Tibial nerve (tissue), 4 donors: ENCODE measurements around the gene OTUD5. TPM values are rescaled to one million over a fixed set of nuclear protein-coding genes. Genes with fewer than 3 reads are reported as not detected.

Source experiments
- DNase-seq, 2 donors: peaks; one replicate each; pipeline ENCODE4 v3.0.0-alpha.2; 2019; ENCODE audit warnings: low spot score in 2 of 2
- H3K27ac ChIP-seq, 4 donors: fragments of 200-600 bp; sonication (generic) in 3 of 4; one replicate each; pipeline ENCODE4 v1.5.1; 2017 to 2019; ENCODE audit warnings: mild to moderate bottlenecking in 1 of 4
- H3K27me3 ChIP-seq, 2 donors: fragments of 200-600 bp; sonication (generic) in 1 of 2; one replicate each; pipeline versions ENCODE4 v1.5.1 to v1.6.0; 2017 to 2019
- H3K36me3 ChIP-seq, 3 donors: fragments of 200-600 bp; sonication (generic); one replicate each; pipeline ENCODE4 v1.5.1; 2018 to 2019
- H3K4me1 ChIP-seq, 4 donors: fragments of 200-600 bp; sonication (generic) in 3 of 4; one replicate each; pipeline ENCODE4 v1.5.1; 2017 to 2019
- H3K4me3 ChIP-seq, 4 donors: fragments of 200-600 bp; sonication (generic) in 3 of 4; one replicate each; pipeline ENCODE4 v1.5.1; 2017 to 2019; ENCODE audit warnings: mild to moderate bottlenecking in 1 of 4, moderate library complexity in 1 of 4
- H3K9me3 ChIP-seq, 4 donors: fragments of 200-600 bp; sonication (generic) in 3 of 4; one replicate each; pipeline ENCODE4 v1.5.1; 2017 to 2019
- EP300 ChIP-seq, 2 donors: sonication (generic); formaldehyde crosslinking; IDR thresholded peaks; one replicate each; pipeline ENCODE4 v1.6.1; 2017; ENCODE audit warnings: antibody characterized with exemption in 2 of 2, mild to moderate bottlenecking in 1 of 2
- POLR2A ChIP-seq, 2 donors: fragments of 450-650 bp; IDR thresholded peaks; one replicate each; pipeline ENCODE4 v1.6.1; 2017; ENCODE audit warnings: antibody characterized with exemption in 2 of 2, mild to moderate bottlenecking in 2 of 2, moderate library complexity in 2 of 2
- WGBS, 2 donors: methylation state at CpG; one replicate each; pipeline ENCODE4 v1.1.5; 2018; 5-methylcytosine and 5-hydroxymethylcytosine counted together
- total RNA-seq, 4 donors: library from RNA; depleted of rRNA; stranded (reverse); fragments of >200 nt; gene quantifications; one replicate each; pipeline ENCODE4 v1.1.0, GENCODE V29; 2016
- TF ChIP-seq, protein P1 (sequence below), 5 experiments: fragments of 200-600 bp in 3 of 5; fragments of 450-650 bp in 2 of 5; sonication (generic) in 3 of 5; IDR thresholded peaks; one replicate each; pipeline ENCODE4 v1.5.1; 2016 to 2019; ENCODE audit warnings: antibody characterized with exemption in 5 of 5, mild to moderate bottlenecking in 3 of 5, moderate library complexity in 2 of 5

OTUD5 gene
- total RNA-seq, 4 donors from 2014 or later = 39.8 to 79.2 (median 51.6) TPM

DNA sequence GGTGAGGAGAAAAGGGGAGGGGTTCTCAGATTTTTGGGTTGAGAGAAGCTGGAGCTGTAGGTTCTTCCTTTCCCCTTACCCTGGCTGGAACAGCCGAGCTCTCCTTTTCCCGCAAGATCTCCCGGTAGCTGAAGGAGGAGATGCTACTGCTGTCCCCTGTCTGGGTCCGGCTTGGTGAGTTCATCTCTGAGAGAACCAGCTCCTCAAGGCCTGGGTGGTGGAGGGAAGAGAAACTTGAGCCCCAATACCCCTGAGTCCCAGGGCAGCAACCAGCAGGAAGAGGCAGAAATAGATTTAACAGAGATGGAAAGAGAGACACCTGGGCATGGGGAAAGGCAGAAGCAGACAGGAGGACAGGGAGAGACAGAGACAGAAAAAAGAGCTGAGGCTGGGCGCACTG lies 20.8 kb upstream of the OTUD5 start:
- no peak overlapping the region for H3K27ac ChIP-seq
- 92 to 96% methylated on average over 4 to 5 of the region's 5 CpGs for WGBS, 2 donors
- DNase-seq = no peak
- H3K4me1 ChIP-seq = no peaks in the 10 kb centered on the region
- H3K27me3 ChIP-seq = no peaks in the 10 kb centered on the region
- H3K36me3 ChIP-seq = peaks cover 0 to 80% (median 0%) of the 10 kb centered on the region in 3 donors
- no peak for TF ChIP-seq POLR2A (IDR thresholded peaks at IDR 0.05)
- TF ChIP-seq, protein P1, sequence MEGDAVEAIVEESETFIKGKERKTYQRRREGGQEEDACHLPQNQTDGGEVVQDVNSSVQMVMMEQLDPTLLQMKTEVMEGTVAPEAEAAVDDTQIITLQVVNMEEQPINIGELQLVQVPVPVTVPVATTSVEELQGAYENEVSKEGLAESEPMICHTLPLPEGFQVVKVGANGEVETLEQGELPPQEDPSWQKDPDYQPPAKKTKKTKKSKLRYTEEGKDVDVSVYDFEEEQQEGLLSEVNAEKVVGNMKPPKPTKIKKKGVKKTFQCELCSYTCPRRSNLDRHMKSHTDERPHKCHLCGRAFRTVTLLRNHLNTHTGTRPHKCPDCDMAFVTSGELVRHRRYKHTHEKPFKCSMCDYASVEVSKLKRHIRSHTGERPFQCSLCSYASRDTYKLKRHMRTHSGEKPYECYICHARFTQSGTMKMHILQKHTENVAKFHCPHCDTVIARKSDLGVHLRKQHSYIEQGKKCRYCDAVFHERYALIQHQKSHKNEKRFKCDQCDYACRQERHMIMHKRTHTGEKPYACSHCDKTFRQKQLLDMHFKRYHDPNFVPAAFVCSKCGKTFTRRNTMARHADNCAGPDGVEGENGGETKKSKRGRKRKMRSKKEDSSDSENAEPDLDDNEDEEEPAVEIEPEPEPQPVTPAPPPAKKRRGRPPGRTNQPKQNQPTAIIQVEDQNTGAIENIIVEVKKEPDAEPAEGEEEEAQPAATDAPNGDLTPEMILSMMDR (IDR thresholded peaks at IDR 0.05) = no peak
- H3K4me3 ChIP-seq = no peak overlapping the region
- no peaks in the 10 kb centered on the region for H3K9me3 ChIP-seq

DNA sequence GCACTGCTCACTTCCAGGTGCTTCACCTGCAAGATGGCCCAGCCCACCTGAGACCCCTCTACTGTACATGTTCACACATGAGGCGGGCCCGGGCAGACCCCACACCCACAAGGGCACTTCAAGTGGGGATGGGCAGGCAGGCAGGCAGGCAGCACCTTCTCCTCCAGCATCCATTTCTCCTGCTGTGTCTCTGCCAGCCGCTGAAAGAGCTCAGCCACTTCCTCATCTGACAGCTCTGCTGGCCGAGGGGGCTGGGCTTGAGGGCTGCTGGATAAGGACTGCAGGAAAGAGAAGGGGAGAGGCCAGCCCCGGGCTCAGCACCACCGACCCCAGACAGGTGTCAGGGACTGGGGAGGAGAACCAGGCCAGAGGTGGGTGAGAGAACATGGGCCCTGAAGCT lies 18.7 kb upstream of the OTUD5 start:
- no peak for DNase-seq
- Histone ChIP-seq H3K4me1 (peaks cover 0 to 11% (median 0%) of the 10 kb centered on the region in 4 donors), H3K36me3 (peaks cover 0 to 58% (median 0%) of the 10 kb centered on the region in 3 donors), H3K9me3 (no peaks in the 10 kb centered on the region), H3K27me3 (no peaks in the 10 kb centered on the region), H3K4me3 (no peak overlapping the region), H3K27ac (no peak overlapping the region)
- WGBS, 2 donors = 37 to 85% methylated on average over 3 to 6 of the region's 6 CpGs
- TF ChIP-seq POLR2A (IDR thresholded peaks at IDR 0.05) (no peak), EP300 (IDR thresholded peaks at IDR 0.05) (no peak)
- TF ChIP-seq, protein P1 (IDR thresholded peaks at IDR 0.05) = no peak

DNA sequence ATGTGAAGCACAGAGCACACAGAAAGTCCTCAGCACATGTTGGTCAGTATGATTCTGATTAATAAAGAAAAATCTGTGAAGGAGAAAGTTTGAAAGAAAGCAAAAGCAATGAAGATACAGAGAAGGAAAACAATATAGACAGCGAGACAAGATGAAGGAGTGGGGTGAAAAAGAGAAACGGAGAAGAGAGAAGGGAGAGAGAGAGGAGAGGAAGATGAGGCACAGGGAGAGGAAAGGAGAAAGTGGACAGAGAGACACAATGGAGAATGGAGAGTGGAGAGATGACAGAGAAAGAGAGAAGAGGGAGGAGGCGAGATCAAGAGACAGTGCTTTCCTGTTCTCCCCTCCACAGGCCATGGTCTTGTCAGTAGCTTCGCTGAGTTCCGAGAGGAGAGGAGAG lies 18.1 kb upstream of the OTUD5 start:
- DNase-seq = no peak
- H3K36me3 ChIP-seq = peaks cover 0 to 53% (median 0%) of the 10 kb centered on the region in 3 donors
- WGBS, 2 donors = 85 to 88% methylated on average over 5 of the region's 5 CpGs
- H3K27me3 ChIP-seq = no peaks in the 10 kb centered on the region
- TF ChIP-seq EP300 (IDR thresholded peaks at IDR 0.05) (no peak), POLR2A (IDR thresholded peaks at IDR 0.05) (no peak)
- TF ChIP-seq, protein P1 (IDR thresholded peaks at IDR 0.05) = no peak
- H3K27ac ChIP-seq = no peak overlapping the region
- H3K4me3 ChIP-seq = no peak overlapping the region
- H3K4me1 ChIP-seq = peaks cover 0 to 11% (median 0%) of the 10 kb centered on the region in 4 donors
- no peaks in the 10 kb centered on the region for H3K9me3 ChIP-seq

DNA sequence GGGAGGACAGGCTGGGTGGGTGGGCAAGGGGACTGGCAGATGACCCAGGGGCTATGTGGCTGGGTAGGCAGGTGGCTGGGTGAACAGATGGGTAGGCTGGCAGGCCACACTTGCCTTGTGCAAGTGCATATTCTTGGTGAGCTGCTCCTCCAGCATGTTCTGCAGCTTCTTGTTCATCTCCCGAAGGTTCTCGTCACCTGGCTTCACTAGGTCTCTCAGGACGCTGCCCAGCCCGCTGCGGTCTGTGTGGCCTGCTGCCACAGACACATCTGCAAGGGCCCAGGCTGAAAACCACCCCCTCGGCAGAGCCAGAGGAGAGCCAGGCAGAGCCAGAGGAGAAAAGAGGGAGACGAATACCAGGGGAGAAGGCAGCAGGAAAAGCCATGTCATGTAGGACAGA lies 17.6 kb upstream of the OTUD5 start:
- peaks cover 0 to 49% (median 0%) of the 10 kb centered on the region in 3 donors for H3K36me3 ChIP-seq
- H3K27me3 ChIP-seq = no peaks in the 10 kb centered on the region
- no peak overlapping the region for H3K4me3 ChIP-seq
- no peak for DNase-seq
- no peak overlapping the region for H3K27ac ChIP-seq
- WGBS, 2 donors = 88 to 93% methylated on average over 7 of the region's 7 CpGs
- no peak for TF ChIP-seq POLR2A (IDR thresholded peaks at IDR 0.05)
- TF ChIP-seq, protein P1 (IDR thresholded peaks at IDR 0.05) = no peak
- no peak for TF ChIP-seq EP300 (IDR thresholded peaks at IDR 0.05)
- peaks cover 0 to 11% (median 0%) of the 10 kb centered on the region in 4 donors for H3K4me1 ChIP-seq
- no peaks in the 10 kb centered on the region for H3K9me3 ChIP-seq

DNA sequence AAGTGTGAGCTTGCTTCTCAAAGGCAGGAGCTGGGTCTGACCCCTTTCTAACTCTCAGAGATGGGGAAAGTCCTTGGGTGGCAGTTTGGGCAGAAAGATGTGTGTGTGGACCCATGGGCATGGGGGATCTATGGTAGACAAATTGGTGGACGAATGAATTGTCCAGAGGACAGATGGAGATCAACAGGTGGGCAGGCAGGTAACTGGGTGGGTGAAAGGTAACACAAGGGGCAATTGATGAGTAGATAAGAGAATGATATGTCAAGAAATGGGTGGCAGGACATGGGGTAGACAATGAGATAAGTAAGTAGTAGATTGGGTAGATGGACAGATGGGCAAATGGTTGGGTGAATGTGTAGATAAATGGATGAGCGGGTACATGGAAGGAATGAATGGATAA lies 17.2 kb upstream of the OTUD5 start:
- no peak for TF ChIP-seq POLR2A (IDR thresholded peaks at IDR 0.05)
- TF ChIP-seq, protein P1 (IDR thresholded peaks at IDR 0.05) = no peak
- TF ChIP-seq EP300 (IDR thresholded peaks at IDR 0.05) = no peak
- no peaks in the 10 kb centered on the region for H3K27me3 ChIP-seq
- DNase-seq = no peak
- H3K9me3 ChIP-seq = no peaks in the 10 kb centered on the region
- no peak overlapping the region for H3K27ac ChIP-seq
- peaks cover 0 to 45% (median 0%) of the 10 kb centered on the region in 3 donors for H3K36me3 ChIP-seq
- no peak overlapping the region for H3K4me3 ChIP-seq
- 81 to 92% methylated on average over 2 of the region's 2 CpGs for WGBS, 2 donors
- H3K4me1 ChIP-seq = peaks cover 0 to 11% (median 0%) of the 10 kb centered on the region in 4 donors
